Activated CD4-positive, CD25-positive, alpha-beta regulatory T cell treated with anti-CD3 and anti-CD28 coated beads, Interleukin-2, amount 50 U/mL, for 72 hours (primary cell): ENCODE data around the gene PAX7.
"Not testable (repeated sequence)": the region's sequence is repeated elsewhere in the genome, so short reads cannot be mapped to it uniquely, and the experiment has no call there.

Source experiments
- DNase-seq: peaks from one replicate; pipeline ENCODE4 v3.0.0; 2021

The PAX7 gene

DNA sequence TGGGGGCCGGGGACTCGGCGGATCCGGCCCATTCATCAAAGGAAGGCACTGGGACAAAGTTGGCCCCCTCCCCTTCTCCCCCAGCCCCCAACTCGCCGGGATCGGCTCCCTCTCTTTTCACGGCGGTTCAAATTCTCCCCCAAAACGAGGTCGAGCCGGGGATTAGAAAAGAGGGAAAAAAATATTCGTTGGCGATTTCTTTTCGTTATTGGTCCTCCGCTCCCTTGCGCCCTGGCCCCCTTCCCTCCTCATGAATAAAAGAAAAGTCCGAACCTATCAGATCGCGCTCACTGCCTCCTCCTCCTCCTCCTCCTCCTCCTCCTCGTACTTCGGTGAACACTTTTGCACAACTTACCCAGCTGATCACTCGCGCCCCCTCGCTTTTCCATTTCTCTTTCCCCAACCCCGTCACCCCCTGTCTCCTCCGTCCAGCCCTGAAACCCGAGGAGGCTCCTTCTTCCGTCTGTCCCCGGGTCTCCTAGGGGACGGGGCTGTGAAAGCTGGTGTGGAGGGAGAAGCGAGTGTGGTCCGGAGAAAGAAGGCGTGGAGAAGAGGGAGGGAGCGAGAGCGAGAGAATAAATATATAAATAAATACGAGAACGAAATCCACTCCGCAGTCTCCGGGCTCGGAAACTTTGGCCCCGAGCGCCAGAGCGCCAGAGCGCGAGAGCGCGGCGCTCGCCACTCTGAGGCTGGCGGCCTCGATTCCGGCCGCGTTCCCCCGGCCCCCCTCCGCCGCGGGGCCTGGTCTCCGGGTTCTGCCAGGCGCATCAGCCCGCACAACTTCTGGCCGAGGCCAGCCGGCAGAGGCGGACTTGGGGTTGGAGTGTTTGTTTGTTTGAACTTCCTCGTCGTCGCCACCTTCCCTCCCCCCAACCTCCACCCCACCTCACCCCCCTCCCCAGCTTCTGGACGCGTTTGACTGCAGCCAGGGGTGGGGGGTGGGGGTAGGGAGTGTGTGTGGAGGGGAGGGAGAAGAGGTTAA lies at the start of gene PAX7:
PAX7 (plus strand) TSS at position 336 of the 985 bp plus-strand sequence. CDS start 758 bp downstream, outside the sequence.
- no peak for DNase-seq

DNA sequence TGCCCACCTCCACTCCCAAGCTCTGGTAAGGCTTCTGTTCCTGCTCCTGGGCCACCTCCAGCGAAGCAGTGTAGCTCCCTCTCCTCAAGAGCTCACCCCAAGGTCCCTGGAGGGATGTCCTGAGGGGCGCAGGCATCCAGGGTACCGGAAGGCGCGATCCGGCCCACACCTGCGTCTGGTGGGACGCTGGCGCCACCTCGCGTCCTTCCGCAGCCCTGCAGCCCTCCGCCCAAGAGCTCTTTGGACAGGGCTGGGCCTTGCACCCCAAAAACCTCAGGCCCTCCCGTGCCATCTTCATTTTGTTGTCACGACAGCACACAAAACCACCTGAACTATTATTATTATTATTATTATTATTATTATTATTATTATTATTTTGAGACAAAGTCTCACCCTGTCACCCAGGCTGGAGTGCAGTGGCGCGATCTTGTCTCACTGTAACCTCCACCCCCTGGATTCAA lies 49.2 kb upstream of the PAX7 start:
- peak; percentile 56 for DNase-seq

DNA sequence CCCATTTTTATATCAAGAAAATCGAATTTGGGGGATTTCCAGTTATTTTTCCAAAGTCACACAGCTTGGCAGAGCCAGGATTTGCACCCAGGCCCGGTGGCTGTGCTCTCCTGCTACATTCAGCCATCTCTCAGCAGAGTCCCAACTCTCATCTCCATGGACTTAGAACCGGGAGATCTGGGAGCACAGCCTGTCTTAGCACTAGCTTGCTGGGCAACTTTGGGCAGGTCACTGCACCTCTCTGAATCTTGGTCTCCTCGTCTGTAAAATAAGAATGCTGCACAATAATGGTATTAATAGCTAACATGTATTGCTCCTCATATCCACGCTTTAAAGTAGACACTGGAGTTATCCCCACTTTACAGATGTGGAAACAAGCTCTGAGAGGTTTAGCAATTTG lies 47.8 kb upstream of the PAX7 start:
- DNase-seq, result no peak

DNA sequence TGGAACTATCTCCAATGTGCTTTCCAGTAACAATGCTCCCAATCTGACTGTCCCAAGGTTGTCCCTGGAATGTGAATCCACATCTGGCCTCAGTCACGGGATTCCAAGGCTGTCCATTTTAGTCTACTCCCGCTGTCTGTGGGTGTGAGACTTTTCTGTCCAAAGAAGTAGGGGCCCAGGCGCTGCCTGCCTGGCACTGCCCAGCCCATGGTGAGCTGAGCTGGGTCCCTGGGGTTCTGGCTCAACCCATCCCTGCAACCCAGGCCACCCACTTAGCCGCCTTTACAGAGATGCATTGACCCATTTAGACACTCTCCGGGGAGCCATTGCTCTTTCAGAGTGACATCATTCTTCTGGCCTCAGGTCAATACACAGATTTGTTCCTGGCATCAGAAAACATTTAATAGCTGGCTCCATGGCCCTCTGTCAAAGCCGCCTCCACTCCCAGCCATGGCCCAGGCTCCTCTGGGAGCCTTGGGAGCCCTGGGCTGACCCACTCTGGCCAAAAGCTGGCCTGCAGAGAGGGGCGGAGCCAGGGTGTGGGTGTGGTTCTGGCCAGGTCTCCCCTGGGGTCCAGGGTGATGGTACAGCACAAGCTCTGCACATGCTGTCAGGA lies 47.2 kb upstream of the PAX7 start:
- DNase-seq, result no peak

DNA sequence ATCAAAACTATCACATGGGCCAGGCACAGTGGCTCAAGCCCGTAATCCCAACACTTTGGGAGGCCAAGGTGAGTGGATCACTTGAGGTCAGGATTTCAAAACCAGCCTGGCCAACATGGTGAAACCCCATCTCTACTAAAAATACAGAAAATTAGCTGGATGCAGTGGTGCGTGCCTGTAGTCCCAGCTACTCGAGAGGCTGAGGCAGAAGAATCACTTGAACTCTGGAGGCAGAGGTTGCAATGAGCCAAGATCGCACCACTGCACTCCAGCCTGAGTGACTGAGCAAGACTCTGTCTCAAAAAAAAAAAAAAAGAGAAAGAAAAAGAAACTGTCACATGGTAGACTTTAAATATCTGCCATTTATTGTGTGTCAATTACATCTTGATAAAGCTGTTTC lies 44.6 kb upstream of the PAX7 start:
- DNase-seq, result not testable (repeated sequence)

DNA sequence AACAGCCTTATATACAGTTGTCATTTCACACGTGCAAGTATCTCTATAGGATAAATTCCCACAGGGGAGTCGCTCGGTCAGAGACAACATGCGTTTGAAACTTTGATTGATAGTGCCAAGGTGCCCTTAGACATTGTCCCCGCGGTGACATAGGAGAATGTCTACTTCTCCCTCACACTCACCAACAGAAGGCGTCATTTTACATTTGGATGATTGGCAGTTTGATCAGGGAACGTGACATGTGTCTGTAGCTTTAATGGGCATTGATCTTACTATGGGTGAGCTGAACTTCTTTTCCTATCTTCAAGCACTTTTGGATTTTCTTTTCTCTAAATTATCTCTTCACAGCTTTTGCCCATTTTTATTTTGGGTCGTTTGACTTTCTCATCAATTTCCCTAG lies 42.6 kb upstream of the PAX7 start:
- no peak for DNase-seq

DNA sequence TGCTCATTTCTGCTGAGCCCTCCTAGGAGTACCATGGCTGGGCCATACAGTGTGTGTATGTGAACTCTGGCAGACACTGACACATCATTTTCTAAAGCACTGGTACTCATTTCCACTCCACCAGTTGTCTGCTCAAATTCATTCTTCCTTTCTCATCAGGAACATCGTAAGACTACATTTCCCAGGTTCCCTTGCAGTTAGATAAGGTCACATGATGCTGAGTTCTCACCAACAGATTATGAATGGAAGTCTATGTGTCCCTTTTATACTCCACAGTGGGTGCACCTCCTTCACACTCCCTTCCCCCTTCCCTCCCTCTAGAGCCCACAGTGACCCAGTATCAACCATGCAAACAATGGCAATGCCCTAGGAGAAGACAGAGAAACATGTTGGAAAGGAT lies 38.3 kb upstream of the PAX7 start:
- DNase-seq, result no peak

DNA sequence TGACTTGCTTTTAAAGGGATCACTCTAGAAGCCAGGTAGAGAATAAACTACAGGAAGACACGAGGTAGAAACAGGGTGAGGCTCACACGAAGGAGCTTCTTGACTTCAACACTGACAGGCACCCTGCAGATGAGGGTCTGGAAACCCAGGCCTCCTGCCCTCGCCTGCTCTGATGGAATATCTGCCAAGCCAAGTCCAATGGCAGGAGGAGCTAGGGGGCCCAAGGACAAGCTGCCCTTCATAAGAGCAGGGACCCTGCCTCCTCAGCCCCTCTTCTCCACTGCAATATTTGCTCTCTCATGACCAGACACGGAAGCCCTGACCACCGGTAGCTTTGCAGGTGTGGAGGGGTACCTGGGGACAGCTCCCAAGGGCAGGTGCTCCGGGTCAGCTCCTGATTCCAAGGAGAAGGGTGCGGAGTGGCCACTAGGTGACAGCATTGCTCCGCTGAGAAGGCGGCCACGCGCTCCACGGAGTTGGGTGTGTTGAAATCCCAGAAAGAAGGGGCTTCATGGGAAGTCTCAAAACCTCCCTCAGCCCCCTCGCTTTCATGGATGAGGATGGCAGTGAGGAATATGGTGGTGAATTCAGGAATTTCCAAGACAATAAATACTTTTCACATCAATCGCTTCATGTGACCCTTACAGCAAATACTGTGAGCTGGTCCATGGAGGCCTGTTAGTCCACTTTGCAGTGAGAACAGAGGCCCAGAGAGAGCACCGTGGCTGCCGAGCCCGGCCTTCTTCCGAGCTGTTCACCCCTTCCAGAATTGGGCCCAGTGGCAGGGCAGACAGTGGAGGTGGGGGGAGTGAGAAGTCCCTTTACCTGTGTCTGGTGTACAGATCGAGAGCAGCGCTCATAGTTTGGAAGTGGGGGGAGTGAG lies 33.2 kb upstream of the PAX7 start:
- peak; percentile 60 for DNase-seq

DNA sequence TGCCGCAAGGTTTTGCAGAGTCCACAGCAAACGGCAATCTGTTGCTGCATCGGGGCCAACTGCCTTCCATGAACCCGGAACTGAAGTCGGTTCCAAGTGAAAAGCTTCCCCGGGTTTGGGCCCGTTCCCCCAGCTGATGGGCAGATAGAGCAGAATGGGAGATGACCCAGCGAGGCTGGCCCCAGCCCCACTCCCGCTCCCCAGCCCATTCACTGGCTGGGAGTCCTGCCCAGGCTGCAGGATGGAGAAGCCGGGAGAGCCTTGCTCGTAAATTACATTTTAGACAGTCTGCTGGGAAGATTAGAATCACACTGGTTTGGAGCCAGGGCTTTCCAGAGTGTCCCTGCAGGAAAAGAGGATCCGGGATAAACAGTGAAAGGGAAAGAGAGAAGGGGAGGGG lies 31.6 kb upstream of the PAX7 start:
- no peak for DNase-seq

DNA sequence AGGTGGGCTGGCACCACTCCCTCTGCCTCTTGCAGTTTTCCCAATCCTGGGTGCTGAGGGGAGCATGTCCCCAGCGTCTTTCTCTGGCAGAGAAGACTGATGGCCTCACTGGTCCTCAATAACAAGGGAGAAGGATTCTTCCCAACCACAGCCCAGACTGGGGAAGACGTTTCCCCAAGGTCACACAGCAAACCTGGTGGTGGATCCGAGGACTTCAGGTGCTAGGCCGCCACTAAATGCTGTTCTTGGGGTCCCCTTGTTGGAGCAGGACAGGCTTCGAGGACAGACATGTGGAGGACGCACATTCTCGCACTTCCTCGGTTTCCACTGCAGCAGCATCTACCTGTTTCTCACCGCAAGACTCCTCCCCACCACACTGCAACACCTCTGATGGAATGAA lies 30.9 kb upstream of the PAX7 start:
- DNase-seq, result no peak

DNA sequence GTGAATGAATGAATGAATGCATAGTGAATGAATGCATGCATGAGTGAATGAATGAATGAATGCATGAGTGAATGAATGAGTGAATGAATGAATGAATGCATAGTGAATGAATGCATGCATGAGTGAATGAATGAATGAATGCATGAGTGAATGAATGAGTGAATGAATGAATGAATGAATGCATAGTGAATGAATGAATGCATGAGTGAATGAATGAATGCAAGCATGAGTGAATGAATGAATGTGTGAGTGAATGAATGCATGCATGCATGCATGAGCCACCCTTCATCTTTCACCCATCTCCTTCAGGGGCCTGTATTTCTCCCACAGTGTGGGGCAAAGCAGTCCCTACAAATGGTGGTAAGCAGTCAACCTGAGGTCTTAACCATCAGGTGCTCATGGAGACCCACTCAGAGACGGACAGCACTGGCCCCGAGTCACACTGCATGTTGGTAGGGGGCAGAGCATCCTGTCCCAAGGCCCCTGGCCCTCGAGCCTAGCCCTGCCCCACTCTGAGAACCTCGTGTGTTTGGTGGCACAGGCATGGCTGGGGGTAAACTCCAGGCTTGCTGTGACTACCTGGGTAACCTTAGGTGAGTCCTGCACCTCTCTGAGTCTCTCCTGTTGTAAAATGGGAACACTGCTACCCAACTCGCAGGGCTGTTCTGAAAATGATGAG lies 28.0 kb upstream of the PAX7 start:
- no peak for DNase-seq

DNA sequence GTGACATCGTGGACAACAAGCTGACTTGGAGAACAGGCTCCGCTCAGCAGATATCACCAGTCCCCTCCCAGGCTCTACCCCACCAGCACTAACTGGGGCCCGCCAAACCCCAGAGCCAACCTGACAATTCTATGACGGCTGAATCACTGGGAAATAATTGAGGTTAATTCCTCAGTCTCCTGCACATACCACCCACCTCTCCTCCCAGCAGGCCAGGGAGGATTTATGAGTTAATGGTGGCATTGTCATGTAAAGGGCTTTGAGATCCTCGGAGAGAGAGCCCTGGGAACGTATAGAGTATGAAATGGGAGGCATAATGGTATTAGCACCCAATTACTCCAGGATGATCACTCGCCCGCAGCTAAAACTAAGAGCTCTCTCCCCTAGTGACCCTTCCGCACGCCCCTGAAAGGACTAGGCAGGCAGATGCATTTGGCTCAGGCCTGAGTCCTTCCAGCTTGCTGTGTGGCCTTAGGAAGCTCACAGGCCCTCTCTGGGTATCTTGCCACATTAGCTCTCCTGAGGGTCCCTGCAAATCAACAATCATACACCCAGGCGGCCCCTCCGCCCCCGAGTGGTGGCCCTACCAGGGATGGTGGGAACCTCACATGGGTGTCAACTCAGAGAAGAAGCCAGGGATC lies 27.3 kb upstream of the PAX7 start:
- no peak for DNase-seq

DNA sequence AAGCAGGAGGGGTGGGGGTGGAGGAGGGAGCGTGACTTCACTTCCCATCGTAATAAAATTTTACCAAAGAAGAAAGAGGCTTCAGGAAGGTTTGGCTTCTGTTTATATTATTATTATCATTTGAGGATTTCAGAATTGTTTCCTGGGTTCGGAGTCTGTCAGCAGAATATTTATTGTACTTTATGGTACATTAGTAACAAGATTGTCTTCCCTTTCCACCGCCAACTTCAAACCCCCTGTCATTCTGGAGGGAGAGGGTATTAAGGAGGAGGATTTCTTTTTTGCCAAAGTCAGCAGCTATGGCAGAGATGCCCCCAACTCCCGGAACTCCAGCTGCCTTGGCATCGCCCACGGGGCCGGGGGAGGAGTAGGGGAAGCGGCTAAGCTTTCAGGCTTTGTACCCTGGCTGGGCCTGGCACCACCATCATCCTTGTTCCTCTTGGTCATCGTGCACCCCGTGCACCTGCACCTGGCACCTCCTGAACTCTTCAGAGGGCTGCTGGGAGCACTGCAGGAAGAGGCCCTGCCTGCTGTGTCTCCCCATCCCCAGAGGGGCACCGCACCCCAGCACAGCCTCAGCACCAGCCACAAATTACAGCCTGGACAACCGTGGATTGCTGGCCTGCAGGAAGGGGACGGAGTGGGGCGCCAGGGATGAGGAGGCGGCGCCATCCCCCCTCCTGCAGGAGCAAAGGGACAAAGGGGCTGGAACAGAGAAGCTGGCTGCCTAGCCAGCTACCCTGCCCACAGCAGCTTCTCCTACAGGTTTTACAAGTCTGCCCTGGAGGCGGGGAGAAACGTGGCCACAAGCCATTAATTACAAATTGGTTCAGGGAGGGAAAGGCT lies 24.0 kb upstream of the PAX7 start:
- no peak for DNase-seq

DNA sequence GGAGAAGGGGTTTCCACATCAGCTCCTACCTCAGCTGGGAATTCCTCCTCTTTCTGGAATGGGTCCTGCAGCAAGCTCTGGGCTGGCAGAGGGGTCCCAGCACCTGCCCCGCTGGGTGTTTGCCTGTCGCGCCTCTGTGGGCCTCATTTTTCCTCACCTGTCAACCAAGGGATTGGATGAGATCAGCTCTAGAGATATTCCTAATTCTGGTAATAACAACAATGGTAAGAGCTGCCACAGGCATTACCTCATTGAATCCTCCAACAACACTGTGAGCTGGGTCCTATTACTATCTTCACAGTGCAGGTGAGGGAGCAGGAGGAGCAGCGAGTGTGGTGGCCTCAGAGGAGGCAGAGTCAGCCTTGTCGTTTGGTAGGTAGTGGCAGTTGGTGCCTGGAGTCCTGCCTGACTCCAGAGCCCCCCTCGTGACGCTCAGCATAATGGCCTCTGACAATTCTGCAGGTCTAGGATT lies 23.3 kb upstream of the PAX7 start:
- no peak for DNase-seq

DNA sequence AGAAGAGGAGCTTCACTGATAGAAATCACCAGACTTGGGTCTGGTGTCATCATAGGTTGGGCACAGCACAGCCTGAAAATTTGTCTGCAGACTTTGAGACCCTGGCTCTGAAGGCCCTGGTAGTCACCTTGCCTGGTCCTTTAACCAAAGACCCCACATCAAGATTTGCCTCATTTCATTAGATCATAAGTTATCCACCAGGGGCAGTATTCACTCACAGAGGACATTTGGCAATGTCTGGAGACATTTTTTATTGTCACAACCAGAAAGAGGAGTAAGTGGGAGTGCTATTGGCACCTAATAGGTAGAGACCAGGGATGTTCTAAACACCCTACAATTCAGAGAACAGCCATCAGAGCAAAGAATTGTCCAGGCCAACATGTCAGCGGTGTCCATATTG lies 22.1 kb upstream of the PAX7 start:
- DNase-seq, result no peak

DNA sequence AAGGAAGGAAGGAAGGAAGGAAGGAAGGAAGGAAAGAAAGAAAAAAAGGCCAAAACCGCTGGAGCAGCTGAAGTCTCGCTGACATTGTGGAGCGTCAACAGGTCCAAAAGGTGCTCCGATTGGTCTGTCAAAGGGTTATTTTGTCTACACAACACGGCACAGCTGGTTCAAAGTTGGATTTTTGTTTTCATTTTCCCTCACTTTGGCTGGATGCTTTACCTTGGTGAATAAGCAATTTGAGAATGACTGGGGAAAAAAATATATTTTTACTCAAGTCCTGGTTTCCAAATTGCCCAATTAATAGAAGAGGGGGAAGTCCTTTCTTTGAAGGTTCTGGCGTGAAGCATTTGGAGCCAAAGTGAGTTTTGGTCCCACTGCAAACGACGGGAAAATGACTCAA lies 19.3 kb upstream of the PAX7 start:
- no peak for DNase-seq

DNA sequence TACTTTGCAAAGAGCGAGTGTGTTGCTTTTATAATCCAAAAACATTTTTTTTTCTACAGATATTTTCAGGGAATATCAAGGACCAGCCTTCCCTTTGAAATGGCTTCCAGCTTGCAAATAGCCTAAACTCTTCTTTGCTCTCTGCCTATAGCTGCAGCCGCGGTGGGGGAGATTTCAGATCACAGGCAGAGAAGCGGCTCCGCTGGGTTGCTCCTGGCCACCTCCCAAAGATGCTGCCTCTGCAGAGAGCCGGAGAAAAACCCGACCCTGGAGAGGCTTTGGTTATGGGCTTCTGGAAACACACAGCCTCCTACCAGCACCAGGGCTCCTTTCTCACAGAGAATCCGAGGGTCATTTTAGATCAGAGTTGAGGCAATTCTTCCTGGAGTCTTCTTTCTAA lies 18.6 kb upstream of the PAX7 start:
- no peak for DNase-seq

DNA sequence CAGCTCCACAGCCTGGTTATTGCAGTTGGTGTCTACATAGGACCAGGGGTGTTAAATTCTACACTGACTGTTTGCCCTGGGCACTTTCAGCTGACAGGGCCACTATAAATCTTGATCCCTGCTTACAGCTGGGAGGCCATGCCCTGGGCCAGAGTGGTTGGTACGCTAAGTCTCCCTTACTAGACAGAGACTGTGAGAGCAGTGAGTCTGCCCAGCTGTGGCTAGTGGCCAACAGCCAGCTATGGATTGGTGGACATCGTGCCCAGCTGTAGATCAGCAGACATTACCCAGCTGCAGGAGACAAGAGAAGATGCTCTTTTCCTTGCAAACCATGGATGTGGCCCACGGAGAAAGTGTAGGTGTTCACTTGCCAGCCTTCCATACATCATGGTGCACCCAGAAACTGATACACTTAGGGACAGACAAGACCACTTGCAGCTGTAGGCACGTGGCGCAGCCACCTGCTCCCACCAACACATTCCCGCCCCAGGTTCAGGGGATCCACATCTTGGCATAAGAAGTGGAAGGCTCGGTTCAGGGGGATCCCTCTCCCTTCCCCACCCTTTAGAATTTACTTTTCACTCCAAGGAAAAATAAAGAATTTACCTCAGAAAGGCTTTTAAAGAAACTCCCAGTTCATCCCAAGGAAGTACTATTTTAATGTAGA lies 16.4 kb upstream of the PAX7 start:
- no peak for DNase-seq

DNA sequence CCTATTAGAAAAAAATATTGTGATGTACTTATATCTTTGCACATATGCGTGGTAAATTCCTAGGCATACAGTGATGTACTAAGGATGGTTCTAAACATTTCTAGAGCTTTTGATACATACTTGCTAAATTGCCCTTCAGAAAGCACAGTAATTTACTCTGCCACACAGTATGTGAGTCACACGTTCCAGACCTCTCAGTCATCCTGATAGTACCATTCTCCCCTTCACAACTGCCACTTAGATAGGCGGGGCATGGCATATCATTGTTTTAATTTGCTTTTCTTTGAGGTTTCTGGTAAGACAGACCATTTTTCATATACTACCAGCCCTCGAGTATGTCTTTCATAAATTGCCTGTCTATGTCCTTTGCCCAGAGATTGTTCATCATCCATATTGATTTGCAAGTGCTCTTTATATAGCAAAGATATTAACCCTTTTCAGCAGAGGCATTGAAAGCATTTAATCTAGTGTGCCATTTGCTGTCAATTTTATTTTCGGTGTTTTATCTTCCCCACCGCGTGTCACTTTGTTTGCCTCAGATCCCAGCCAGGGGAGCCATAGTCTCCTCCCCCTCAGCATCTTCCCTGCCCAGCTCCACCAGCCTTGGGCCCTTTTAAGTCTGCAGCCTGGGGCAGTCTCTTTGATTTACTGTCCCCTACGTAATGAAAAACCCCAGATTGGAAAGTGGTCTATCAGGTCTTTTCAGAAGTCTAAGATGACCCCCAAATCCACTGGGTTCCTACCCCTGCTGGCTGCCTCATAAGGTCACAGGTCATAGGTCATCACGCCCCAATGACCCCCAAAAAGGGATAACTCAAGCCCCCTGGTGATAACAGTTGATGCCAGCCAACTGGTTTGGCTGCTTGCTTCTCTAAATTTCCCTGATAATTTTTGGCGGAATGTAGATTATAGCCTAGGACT lies 11.8 kb upstream of the PAX7 start:
- DNase-seq, result no peak
